Measurements from ENCODE around the gene TCTN3. TPM values are rescaled to one million over a fixed set of nuclear protein-coding genes. Genes with fewer than 3 reads are reported as not detected.

Gene TCTN3
- total and polyA plus RNA-seq, 2 of the 4 experiments (the other 2 are of a cell fraction): 26.9 to 35.1 TPM

GRCh38 chr10:95651346-95652060 is 42.2 kb downstream of the TCTN3 start:
- Histone ChIP-seq H4K91ac (ENCODE audit: insufficient read depth, low read depth, low read length) (no peak overlapping the region), H2BK5ac (ENCODE audit: low read depth, low read length, poor library complexity, severe bottlenecking) (no peak overlapping the region), H2AK9ac (replicated peaks; ENCODE audit: low read depth, low read length, poor library complexity) (no peak overlapping the region), H3K4ac (ENCODE audit: low read depth, low read length) (no peak overlapping the region), H4K20me1 (ENCODE audit: insufficient read depth, low read length) (peaks cover 16% of the 10 kb centered on the region), H3K9me3 (ENCODE audit: control insufficient read depth, insufficient read depth, low read length) (peaks cover 2% of the 10 kb centered on the region; the same call in 1 of the 2 replicates), H2BK20ac (ENCODE audit: low read depth, low read length) (no peak overlapping the region), H3K4me1 (ENCODE audit: control insufficient read depth, insufficient read depth, low read length) (peaks cover 2% of the 10 kb centered on the region; the same call in 1 of the 2 replicates), H2AK5ac (ENCODE audit: low read depth, low read length) (no peak overlapping the region), H3K27ac (ENCODE audit: insufficient read depth, low read length) (no peak overlapping the region), H4K8ac (ENCODE audit: low read depth in 2 of 2, low read length in 2 of 2) (no peak overlapping the region), H2BK15ac (ENCODE audit: low read depth, low read length) (no peak overlapping the region), H3K9me1 (ENCODE audit: insufficient read depth, low read length) (peaks cover 6% of the 10 kb centered on the region; the same call in 1 of the 2 replicates), H3K4me3 (ENCODE audit: insufficient read depth, low read depth, low read length) (no peak overlapping the region), H3K23ac (ENCODE audit: low read depth, low read length) (no peak overlapping the region), H3K14ac (replicated peaks; ENCODE audit: low read depth, low read length) (no peak overlapping the region), H3K18ac (ENCODE audit: low read depth, low read length) (no peak overlapping the region), H4K5ac (ENCODE audit: low read depth, low read length) (no peak overlapping the region), H3K4me2 (ENCODE audit: low read depth, low read length) (no peak overlapping the region), H3K9ac (ENCODE audit: low read depth, low read length) (no peak overlapping the region), H3K56ac (ENCODE audit: extremely low read depth, insufficient read depth, low read length) (no peak overlapping the region), H3K79me1 (ENCODE audit: low read depth in 1 of 2, low read length in 2 of 2) (peaks cover 10 to 66% of the 10 kb centered on the region in 2 experiments), H3K27me3 (ENCODE audit: control insufficient read depth, insufficient read depth, low read length) (no peaks in the 10 kb centered on the region), H3K36me3 (ENCODE audit: control insufficient read depth, insufficient read depth, low read length) (peaks cover 35% of the 10 kb centered on the region), H2BK120ac (ENCODE audit: low read depth, low read length) (no peak overlapping the region), H2AFZ (replicated peaks; ENCODE audit: low read length, poor library complexity) (no peak overlapping the region)
- ChIA-PET POLR2A (ENCODE audit: unreplicated experiment) (interaction anchor here (0.6 kb wide), 1 partner anchor 37 kb away, joined by 3 read pairs; no protein-coding TSS in a partner anchor), CTCF (interaction anchor here (0.6 kb wide), 1 partner anchor 105 kb away, joined by 3 read pairs; the partner anchor contains the start of gene ENTPD1)
- peak; percentile 36 for DNase-seq
- no peak for ATAC-seq (ENCODE audit: low read depth)
- in situ Hi-C loops (cut with MboI; ENCODE audit: low sequenced_read_pairs) (no loop called here), intact Hi-C loops (cut with micrococcal nuclease) (no loop called here), dilution Hi-C loops (cut with HindIII; ENCODE audit: low sequenced_read_pairs, unreplicated experiment) (no loop called here)
- TF ChIP-seq CTCF (conservative IDR thresholded peaks at IDR 0.05; ENCODE audit: low read depth, low read length): no peak
- no peak for TF ChIP-seq SMC3 (IDR thresholded peaks at IDR 0.05; ENCODE audit: low read depth, low read length)
- no peak for TF ChIP-seq RFX5 (IDR thresholded peaks at IDR 0.05; ENCODE audit: low read depth, low read length)
- TF ChIP-seq CHD1 (IDR thresholded peaks at IDR 0.05; ENCODE audit: low read depth, low read length): no peak
- BruUV-seq (replicated peaks): no TSS peak
- no CpG with 5 or more reads among the region's 1 CpG for WGBS, 2 experiments (ENCODE audit: extremely low coverage in 2 of 2, insufficient read length in 1 of 2)
